ENCODE measurements around the gene PADI3.

PADI3 gene, protein sequence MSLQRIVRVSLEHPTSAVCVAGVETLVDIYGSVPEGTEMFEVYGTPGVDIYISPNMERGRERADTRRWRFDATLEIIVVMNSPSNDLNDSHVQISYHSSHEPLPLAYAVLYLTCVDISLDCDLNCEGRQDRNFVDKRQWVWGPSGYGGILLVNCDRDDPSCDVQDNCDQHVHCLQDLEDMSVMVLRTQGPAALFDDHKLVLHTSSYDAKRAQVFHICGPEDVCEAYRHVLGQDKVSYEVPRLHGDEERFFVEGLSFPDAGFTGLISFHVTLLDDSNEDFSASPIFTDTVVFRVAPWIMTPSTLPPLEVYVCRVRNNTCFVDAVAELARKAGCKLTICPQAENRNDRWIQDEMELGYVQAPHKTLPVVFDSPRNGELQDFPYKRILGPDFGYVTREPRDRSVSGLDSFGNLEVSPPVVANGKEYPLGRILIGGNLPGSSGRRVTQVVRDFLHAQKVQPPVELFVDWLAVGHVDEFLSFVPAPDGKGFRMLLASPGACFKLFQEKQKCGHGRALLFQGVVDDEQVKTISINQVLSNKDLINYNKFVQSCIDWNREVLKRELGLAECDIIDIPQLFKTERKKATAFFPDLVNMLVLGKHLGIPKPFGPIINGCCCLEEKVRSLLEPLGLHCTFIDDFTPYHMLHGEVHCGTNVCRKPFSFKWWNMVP

GRCh38 chr1:17248781-17249180, at the start of gene PADI3:
TSS of gene PADI3 (plus strand) at chr1:17249098. CDS start at chr1:17249138, 40 bp downstream.
- Mint-ChIP-seq H3K4me1 (no peaks in the 10 kb centered on the region), H3K27me3 (peaks cover 3% of the 10 kb centered on the region), H3K36me3 (no peaks in the 10 kb centered on the region), H3K4me3 (no peak within 1 kb of the TSS), H3K9me3 (no peaks in the 10 kb centered on the region), H3K27ac (no peak within 1 kb of the TSS)

DNA sequence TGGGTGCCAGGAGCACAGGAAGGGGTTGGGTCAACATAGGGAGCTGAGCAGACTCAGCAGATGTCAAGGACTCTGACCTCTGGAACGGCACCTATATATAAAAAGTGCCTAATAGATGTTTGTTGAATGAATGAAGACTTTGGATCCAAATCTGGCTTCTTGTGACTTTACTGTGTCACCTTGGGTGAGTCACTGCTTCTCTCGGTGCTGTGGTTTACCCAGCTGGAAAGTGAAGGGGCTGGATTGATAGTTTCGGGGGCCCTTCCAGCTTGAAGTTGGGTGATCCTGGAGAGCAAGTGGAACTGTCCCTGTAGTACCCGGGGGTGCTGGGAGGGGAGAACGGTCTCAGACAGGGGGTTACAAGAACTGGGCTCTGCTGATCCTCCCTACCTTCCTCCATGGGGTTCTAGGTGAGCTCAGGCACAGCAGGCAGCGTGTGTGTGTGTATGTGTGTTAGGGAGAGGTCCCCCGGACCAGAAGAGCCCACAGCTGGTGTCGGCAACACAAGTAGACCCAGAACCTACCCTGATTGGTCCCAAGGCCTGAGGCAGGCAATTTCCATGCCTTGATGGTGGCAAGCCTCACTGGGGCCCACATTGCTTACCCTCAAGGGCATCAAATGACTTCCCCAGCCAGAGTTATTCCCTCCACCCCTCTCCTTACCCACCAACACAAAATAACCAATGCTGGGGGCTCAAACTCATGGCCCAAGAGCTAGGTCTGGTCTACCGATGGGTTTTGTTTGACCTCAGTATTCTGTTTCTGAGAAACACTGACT, 49.4 kb upstream of the PADI3 start:
- Mint-ChIP-seq H3K27ac (no peak overlapping the region), H3K4me3 (no peak overlapping the region)

GRCh38 chr1:17200246-17200645, 48.7 kb upstream of the PADI3 start:
- H3K27ac Mint-ChIP-seq = no peak overlapping the region
- H3K9me3 Mint-ChIP-seq = no peaks in the 10 kb centered on the region
- H3K27me3 Mint-ChIP-seq = no peaks in the 10 kb centered on the region
- H3K36me3 Mint-ChIP-seq = no peaks in the 10 kb centered on the region
- H3K4me1 Mint-ChIP-seq = peaks cover 52% of the 10 kb centered on the region
- no peak overlapping the region for H3K4me3 Mint-ChIP-seq

More for the DNA sequence above, 49.4 kb upstream of the PADI3 start:
- no peaks in the 10 kb centered on the region for H3K9me3 Mint-ChIP-seq
- peaks cover 50% of the 10 kb centered on the region for H3K4me1 Mint-ChIP-seq
- H3K36me3 Mint-ChIP-seq = no peaks in the 10 kb centered on the region
- no peaks in the 10 kb centered on the region for H3K27me3 Mint-ChIP-seq

- Mint-ChIP-seq H3K9me3 (no peaks in the 10 kb centered on the region), H3K4me1 (peaks cover 55% of the 10 kb centered on the region), H3K27me3 (peaks cover 3% of the 10 kb centered on the region), H3K36me3 (no peaks in the 10 kb centered on the region), H3K27ac (no peak overlapping the region), H3K4me3 (no peak overlapping the region)
Measured at GRCh38 chr1:17200756-17201155, 48.1 kb upstream of the PADI3 start.

DNA sequence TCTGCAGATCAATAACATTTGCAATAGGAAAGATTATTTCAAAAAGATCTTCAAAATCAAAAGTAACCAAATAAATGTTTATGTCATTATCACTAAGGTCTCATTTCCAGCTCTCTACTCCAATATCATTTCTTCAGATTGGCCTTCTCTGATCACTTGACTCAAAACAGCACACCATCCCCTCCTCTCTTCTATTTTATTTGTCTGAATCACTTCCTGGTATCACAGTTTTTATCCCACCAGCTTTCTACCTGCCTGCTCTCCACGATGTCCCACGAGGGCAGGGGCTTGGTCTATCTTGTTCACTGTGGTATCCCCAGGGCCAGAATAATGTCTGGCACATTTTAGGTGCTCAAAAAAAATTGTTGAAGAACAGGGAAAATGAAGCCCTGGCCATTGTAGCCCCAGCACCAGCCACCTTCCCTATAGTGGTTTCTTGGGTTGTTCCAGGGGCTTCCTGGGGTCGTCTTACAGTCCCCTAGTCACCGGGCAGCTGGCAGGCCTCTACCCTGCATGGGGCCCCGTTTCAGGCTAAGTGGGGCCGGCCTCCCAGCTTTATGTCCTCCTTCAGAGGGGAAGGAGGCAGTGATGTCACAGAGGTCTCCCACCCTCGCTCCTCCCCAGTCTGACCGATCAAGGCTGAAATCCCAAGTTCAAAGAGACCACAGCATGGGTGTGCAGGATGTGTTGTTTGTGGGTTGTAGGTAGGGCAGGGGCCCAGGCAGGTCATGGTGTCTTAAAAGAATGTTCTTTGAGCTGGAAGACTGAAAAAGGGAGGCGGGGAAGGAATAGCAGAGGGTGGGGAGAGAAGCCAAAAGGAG, 47.5 kb upstream of the PADI3 start:
- H3K27me3 Mint-ChIP-seq = peaks cover 5% of the 10 kb centered on the region
- H3K4me1 Mint-ChIP-seq = peaks cover 57% of the 10 kb centered on the region
- H3K27ac Mint-ChIP-seq = peak overlapping the region; percentile 74
- H3K9me3 Mint-ChIP-seq = no peaks in the 10 kb centered on the region
- peak overlapping the region; percentile 77 for H3K4me3 Mint-ChIP-seq
- H3K36me3 Mint-ChIP-seq = no peaks in the 10 kb centered on the region

DNA sequence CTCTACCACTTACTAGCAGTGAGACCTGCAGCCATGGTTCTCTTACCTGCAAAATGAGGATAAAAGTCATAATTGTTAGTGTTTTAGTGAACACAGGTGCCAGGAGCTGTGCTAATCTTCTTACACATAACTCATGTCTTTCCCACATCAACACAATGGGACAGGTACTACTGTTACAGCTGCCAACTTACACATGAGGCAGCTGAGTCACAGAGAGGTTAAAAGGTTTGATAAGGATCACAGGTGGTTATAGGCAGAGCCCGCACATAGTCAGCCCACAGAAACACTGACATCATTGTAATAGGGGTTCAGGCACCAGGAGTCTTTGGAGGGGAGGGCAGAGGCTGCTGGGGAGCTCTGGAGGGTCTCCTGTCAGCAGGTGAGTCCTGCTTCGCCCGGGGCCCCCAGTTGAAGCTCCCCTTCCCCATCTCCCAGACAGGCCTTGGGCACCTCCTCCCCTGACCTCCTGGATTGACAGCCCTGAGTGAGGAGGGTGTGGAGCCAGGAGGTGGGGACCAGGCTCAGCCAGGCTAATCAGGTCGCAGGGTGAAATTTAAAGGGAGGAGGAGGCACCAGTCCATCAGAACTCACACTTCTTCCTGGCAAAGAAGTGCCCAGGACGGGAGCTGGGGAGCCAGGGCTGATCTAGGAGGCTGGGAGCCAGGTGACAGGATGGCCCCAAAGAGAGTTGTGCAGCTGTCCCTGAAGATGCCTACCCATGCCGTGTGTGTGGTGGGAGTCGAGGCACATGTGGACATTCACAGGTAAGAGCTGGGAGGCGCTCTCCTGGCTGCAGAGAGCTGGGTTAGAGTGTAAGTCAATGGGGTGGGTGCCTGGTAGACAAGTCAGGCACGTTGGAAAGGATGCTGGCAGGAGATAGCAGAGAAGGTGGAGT, 44.1 kb upstream of the PADI3 start, which contains the start of gene PADI1:
Gene PADI1, plus strand, starts transcription at position 583 of the 895 bp plus-strand sequence. Its CDS starts 90 bp downstream, at position 673.
- no peaks in the 10 kb centered on the region for H3K36me3 Mint-ChIP-seq
- H3K4me1 Mint-ChIP-seq = peaks cover 72% of the 10 kb centered on the region
- H3K27ac Mint-ChIP-seq = peak within 1 kb of the TSS; percentile 2
- H3K9me3 Mint-ChIP-seq = no peaks in the 10 kb centered on the region
- H3K27me3 Mint-ChIP-seq = peaks cover 5% of the 10 kb centered on the region
- no peak within 1 kb of the TSS for H3K4me3 Mint-ChIP-seq

DNA sequence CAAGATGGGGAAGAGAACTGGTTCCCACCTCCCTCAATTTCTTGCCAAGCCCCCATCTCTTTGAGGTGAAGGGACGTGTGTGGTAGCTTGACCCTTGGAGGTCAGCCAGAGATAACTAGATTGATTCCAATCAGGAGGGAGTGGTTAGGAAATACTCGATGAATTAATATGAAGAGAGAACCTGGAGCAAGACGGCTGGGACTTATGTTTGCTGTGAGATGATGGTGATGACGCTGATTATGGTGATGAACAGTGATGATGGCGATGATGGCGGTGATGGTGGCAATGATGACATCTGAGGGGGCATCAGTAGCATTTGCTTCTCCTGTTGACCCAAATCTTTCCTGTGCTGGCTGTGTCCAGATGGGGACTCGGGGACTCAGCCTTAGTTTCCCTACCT, 43.2 kb upstream of the PADI3 start:
- Mint-ChIP-seq H3K27me3 (peaks cover 5% of the 10 kb centered on the region), H3K36me3 (no peaks in the 10 kb centered on the region), H3K27ac (peak overlapping the region; percentile 2), H3K4me1 (peaks cover 64% of the 10 kb centered on the region), H3K4me3 (no peak overlapping the region), H3K9me3 (no peaks in the 10 kb centered on the region)

DNA sequence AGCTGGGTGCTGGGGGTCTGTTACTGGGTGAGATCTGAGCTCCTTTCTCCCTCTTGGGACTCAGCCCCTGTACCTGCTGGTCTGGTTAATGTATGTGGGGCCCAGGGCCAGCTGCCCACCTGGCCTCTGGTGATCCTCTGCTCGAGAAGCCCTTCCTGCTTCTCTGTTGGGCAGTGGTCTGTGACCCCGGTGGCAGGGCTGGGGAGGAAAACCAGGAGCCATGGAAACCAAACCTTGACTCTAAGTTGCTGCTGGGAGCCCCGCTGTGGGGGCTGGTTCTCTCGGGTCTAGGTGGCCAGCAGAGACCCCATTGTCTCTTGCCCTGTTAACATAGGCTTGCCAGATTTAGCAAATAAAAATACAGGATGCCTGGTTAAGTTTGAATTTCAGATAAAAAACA, 42.7 kb upstream of the PADI3 start:
- peaks cover 61% of the 10 kb centered on the region for H3K4me1 Mint-ChIP-seq
- H3K36me3 Mint-ChIP-seq = no peaks in the 10 kb centered on the region
- peak overlapping the region; percentile 2 for H3K27ac Mint-ChIP-seq
- H3K9me3 Mint-ChIP-seq = no peaks in the 10 kb centered on the region
- H3K27me3 Mint-ChIP-seq = peaks cover 5% of the 10 kb centered on the region
- no peak overlapping the region for H3K4me3 Mint-ChIP-seq

DNA sequence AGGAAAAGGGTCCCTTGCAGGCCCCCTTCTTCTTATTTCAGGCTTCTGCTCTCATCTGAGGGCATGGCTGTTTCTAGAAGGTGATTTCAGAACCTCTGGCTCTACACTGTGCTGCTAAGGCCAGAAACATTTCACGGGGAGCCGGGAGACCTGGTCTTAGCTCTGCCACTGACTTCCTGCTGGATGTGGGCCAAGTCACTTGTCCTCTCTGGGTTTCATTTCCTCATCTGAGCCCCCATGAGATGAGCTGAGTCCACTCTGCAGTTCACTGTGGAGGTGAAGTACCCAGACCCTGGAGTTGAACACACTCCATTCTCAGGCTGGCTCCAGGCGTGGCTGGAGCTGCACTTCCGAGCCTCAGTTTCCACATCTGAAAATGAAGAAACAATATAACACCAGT, 41.9 kb upstream of the PADI3 start:
- Mint-ChIP-seq H3K27ac (no peak overlapping the region), H3K36me3 (no peaks in the 10 kb centered on the region), H3K4me3 (no peak overlapping the region), H3K4me1 (peaks cover 61% of the 10 kb centered on the region), H3K27me3 (peaks cover 5% of the 10 kb centered on the region), H3K9me3 (no peaks in the 10 kb centered on the region)

GRCh38 chr1:17207540-17207939, 41.4 kb upstream of the PADI3 start:
- Mint-ChIP-seq H3K27me3 (peaks cover 5% of the 10 kb centered on the region), H3K36me3 (no peaks in the 10 kb centered on the region), H3K4me3 (no peak overlapping the region), H3K9me3 (no peaks in the 10 kb centered on the region), H3K4me1 (peaks cover 61% of the 10 kb centered on the region), H3K27ac (no peak overlapping the region)

DNA sequence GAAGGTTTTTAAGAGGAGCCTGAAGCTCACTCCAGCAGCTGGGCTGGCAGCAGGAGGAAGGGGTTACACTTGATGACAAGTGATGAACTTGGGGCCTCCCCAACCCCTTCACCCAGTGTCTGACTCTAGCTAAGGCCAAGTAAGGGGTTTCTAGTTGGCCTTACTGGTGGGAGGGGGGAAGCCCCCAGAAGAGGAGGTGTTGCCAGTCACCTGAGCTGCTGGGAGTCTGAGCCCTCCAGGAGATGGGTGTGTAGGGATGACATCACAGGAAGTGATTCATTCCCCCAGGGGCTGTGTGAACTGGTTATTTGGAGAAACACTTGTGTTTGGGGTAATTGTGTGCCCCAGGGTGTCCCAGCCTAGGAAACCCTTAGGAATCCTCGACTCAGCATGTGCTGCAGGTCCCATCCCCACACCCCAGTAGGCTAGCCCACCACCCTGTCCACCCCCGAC, 40.9 kb upstream of the PADI3 start:
- H3K4me3 Mint-ChIP-seq = no peak overlapping the region
- peaks cover 61% of the 10 kb centered on the region for H3K4me1 Mint-ChIP-seq
- peaks cover 6% of the 10 kb centered on the region for H3K27me3 Mint-ChIP-seq
- no peak overlapping the region for H3K27ac Mint-ChIP-seq
- no peaks in the 10 kb centered on the region for H3K9me3 Mint-ChIP-seq
- no peaks in the 10 kb centered on the region for H3K36me3 Mint-ChIP-seq

GRCh38 chr1:17208546-17208945, 40.4 kb upstream of the PADI3 start:
- H3K27ac Mint-ChIP-seq = no peak overlapping the region
- no peaks in the 10 kb centered on the region for H3K9me3 Mint-ChIP-seq
- H3K36me3 Mint-ChIP-seq = no peaks in the 10 kb centered on the region
- no peak overlapping the region for H3K4me3 Mint-ChIP-seq
- H3K4me1 Mint-ChIP-seq = peaks cover 61% of the 10 kb centered on the region
- H3K27me3 Mint-ChIP-seq = peaks cover 10% of the 10 kb centered on the region

DNA sequence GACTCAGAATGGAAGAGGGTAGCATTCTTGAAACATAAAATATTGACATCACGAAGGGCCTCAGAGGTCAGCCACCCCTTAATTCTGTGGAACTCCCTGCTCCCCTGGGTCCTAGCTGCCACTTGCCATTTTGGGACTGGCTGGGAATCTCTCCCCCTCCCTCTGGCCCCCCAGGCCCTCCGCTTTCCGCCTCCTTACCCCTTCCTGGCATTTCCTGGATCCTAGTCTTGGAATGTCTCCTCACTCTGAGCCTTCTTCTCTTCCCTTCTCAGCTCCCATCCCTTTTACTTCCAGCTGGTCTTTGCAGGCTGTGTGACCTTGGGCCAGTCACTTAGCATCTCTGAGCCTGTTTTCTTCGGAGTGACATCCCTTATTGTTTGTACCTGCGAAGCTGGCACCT, 39.5 kb upstream of the PADI3 start:
- Mint-ChIP-seq H3K9me3 (no peaks in the 10 kb centered on the region), H3K4me3 (no peak overlapping the region), H3K36me3 (no peaks in the 10 kb centered on the region), H3K27ac (no peak overlapping the region), H3K4me1 (peaks cover 61% of the 10 kb centered on the region), H3K27me3 (peaks cover 10% of the 10 kb centered on the region)

GRCh38 chr1:17210176-17210575, 38.7 kb upstream of the PADI3 start:
- Mint-ChIP-seq H3K36me3 (no peaks in the 10 kb centered on the region), H3K4me3 (no peak overlapping the region), H3K9me3 (no peaks in the 10 kb centered on the region), H3K27ac (no peak overlapping the region), H3K4me1 (peaks cover 60% of the 10 kb centered on the region), H3K27me3 (peaks cover 10% of the 10 kb centered on the region)

All from activated naive CD4-positive, alpha-beta T cell treated with anti-CD3 and anti-CD28 coated beads, Interleukin-2, amount 50 U/mL, for 24 hours (primary cell).